HEK293T (cell line): ENCODE results near the gene CD74.

Experiments used
- FOXM1 ChIP-seq: fragments of 450-650 bp; IDR thresholded peaks from 2 replicates; pipeline ENCODE4 v1.6.1; 2017; ENCODE audit warnings: mild to moderate bottlenecking, borderline replicate concordance
- LEF1 ChIP-seq: fragments of 450-650 bp; IDR thresholded peaks from 2 replicates; pipeline ENCODE4 v1.6.1; 2017; ENCODE audit warnings: mild to moderate bottlenecking, borderline replicate concordance
- NFRKB ChIP-seq: fragments of 450-650 bp; IDR thresholded peaks from 2 replicates; pipeline ENCODE4 v1.6.1; 2016; ENCODE audit warnings: mild to moderate bottlenecking, moderate library complexity
- SUZ12 ChIP-seq: fragments of 450-650 bp; IDR thresholded peaks from 2 replicates; pipeline ENCODE4 v1.6.1; 2016; ENCODE audit warnings: mild to moderate bottlenecking
- ZNF384 ChIP-seq: fragments of 450-650 bp; IDR thresholded peaks from 2 replicates; pipeline ENCODE4 v1.6.1; 2016

- TF ChIP-seq SUZ12 (no peak), FOXM1 (no peak), NFRKB (no peak), ZNF384 (no peak), LEF1 (no peak)
These were observed 16.3 kb upstream of the CD74 start for GRCh38 chr5:150428978-150429377.
